ENCODE results near the gene KDM5C. TPM values are rescaled to one million over a fixed set of nuclear protein-coding genes. Genes with fewer than 3 reads are reported as not detected.

Gene KDM5C
- total and polyA plus RNA-seq, 5 donors from 2014 or later: 22.0 to 358 (median 33.2) TPM

DNA sequence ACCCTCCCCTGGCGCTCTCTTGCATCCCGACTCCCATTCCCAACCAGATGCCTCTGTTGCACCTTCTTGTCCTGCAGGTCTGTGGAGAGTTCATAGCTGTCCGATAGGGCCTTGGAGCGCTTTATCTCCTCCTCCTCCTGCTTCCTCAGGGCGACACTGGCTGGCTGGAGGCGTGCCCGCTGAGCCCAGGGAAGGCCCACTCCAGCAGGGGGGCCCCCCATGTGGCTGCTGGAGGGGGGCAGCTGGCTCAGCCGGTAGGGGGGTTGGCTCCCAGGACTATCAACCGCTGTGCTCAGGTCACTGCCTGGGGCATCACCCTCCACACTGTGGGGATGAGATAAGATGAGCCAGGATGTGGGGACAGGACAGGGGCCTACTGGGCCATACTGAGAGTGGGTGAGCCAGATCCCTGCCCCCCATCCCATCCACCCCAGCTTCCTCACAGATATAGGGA is 30.8 kb upstream of the KDM5C start:
- Histone ChIP-seq H3K4me3 (ENCODE audit: low read depth, low read length) (no peak overlapping the region), H3K27me3 (ENCODE audit: control insufficient read depth, insufficient read depth, low read length) (no peaks in the 10 kb centered on the region), H3K27ac (ENCODE audit: insufficient read depth, low read length, poor library complexity, severe bottlenecking) (no peak overlapping the region), H3K9me3 (ENCODE audit: control insufficient read depth in 2 of 2, low read length in 2 of 2) (no peaks in the 10 kb centered on the region), H3K4me1 (ENCODE audit: control insufficient read depth, insufficient read depth, low read length, poor library complexity, severe bottlenecking) (no peaks in the 10 kb centered on the region), H3K36me3 (ENCODE audit: control insufficient read depth, insufficient read depth, low read length) (no peaks in the 10 kb centered on the region)
- H3K36me3 Mint-ChIP-seq: no peaks in the 10 kb centered on the region
- DNase-seq (no peak), ATAC-seq (ENCODE audit: low read depth in 2 of 2) (no peak)
- no peak overlapping the region for H3K27ac Mint-ChIP-seq
- H3K4me1 Mint-ChIP-seq: no peaks in the 10 kb centered on the region
- H3K27me3 Mint-ChIP-seq: peaks cover 4% of the 10 kb centered on the region
- H3K4me3 Mint-ChIP-seq: no peak overlapping the region
- no peaks in the 10 kb centered on the region for H3K9me3 Mint-ChIP-seq

DNA sequence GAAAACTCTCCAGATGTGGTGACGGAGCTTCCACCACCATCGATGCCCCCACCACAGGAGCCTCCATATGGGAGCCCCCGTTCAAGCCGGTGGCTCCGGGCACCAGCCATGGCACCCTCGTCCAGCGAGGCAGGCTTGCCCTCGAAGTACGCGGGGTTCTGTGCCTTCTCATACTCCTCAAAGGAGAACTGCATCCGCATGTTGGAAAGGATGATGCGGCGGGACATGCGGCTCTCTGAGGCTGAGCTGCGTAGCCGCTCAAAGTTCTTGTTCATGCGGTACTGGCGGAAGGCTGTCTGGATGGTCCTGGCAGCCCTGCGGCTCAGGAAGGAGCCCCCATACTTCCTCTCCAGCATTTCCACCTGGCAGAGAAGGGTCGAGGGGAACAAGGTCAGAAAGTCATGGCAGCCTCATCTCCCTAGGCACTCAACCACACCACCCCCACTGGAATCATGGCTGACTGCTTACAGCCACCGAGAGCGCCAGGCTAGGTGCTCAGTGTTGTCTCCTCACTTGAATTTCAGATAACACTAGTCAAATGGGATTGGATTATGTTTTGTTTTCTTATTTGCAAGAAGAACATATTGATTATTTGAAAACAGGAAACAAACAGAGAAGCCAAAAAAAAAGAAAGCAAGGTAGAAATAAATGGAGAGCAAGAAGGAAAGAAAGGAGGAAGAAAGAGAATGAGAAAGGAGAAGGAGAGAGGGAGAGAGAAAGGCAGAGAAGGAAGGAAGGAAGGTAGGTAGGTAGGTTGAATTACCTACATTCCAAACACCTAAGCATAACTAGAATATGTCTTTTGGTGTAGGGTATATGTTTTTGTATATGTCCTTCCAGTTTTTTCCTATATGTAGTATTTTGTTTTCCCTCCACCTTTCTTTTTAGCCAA is 29.8 kb upstream of the KDM5C start:
- H3K36me3 ChIP-seq (ENCODE audit: control insufficient read depth, insufficient read depth, low read length): no peaks in the 10 kb centered on the region
- H3K4me1 ChIP-seq (ENCODE audit: control insufficient read depth, insufficient read depth, low read length, poor library complexity, severe bottlenecking): no peaks in the 10 kb centered on the region
- no peaks in the 10 kb centered on the region for H3K27me3 ChIP-seq (ENCODE audit: control insufficient read depth, insufficient read depth, low read length)
- Mint-ChIP-seq H3K4me3 (no peak overlapping the region), H3K9me3 (no peaks in the 10 kb centered on the region), H3K27ac (peak overlapping the region in 1 of 3 donors; percentile 86), H3K4me1 (no peaks in the 10 kb centered on the region), H3K27me3 (no peaks in the 10 kb centered on the region), H3K36me3 (no peaks in the 10 kb centered on the region)
- no peak overlapping the region for H3K4me3 ChIP-seq (ENCODE audit: low read depth, low read length)
- no peak overlapping the region for H3K27ac ChIP-seq (ENCODE audit: insufficient read depth, low read length, poor library complexity, severe bottlenecking)
- DNase-seq (no peak), ATAC-seq (ENCODE audit: low read depth in 2 of 2) (no peak)
- H3K9me3 ChIP-seq (ENCODE audit: control insufficient read depth in 2 of 2, low read length in 2 of 2): no peaks in the 10 kb centered on the region

DNA sequence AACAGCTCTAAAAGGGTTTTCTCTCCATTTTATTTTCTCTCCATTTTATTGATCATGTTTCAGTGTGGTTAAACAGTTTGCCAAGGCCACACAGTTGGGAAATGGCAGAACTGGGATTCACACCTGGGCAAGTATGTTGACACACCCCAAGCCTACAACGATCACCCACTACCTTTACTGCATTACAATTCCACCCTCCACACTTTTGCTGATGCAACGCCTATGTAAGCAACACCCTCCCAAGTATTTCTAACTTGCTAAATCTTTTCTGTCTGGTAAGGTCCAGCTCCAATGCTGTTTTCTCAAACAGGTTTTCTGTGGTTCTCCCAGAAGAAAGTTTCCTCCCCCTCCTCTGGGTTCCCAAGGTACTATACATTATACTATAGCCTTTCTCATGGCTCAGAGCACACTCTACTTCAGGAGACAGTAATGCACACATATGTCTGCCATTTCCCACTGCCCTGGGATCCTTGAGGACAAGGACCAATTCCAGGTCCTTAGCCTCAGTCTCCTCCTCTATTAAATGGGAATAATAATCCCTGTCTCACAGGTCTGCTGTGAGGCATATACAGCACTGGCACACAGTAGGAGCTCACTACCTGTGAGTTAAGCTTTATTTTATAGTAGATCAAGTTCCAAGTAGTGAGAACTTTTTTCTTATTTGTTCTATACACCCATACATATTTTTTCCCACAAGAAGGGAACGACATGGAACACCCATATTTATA is 28.4 kb upstream of the KDM5C start:
- Histone ChIP-seq H3K27ac (ENCODE audit: insufficient read depth, low read length, poor library complexity, severe bottlenecking) (no peak overlapping the region), H3K4me1 (ENCODE audit: control insufficient read depth, insufficient read depth, low read length, poor library complexity, severe bottlenecking) (no peaks in the 10 kb centered on the region), H3K4me3 (ENCODE audit: low read depth, low read length) (no peak overlapping the region), H3K9me3 (ENCODE audit: control insufficient read depth in 2 of 2, low read length in 2 of 2) (no peaks in the 10 kb centered on the region), H3K27me3 (ENCODE audit: control insufficient read depth, insufficient read depth, low read length) (no peaks in the 10 kb centered on the region), H3K36me3 (ENCODE audit: control insufficient read depth, insufficient read depth, low read length) (no peaks in the 10 kb centered on the region)
- Mint-ChIP-seq H3K9me3 (no peaks in the 10 kb centered on the region), H3K27me3 (no peaks in the 10 kb centered on the region), H3K4me3 (no peak overlapping the region), H3K36me3 (no peaks in the 10 kb centered on the region), H3K4me1 (no peaks in the 10 kb centered on the region), H3K27ac (no peak overlapping the region)
- no peak for ATAC-seq (ENCODE audit: low read depth in 2 of 2)
- DNase-seq: no peak

DNA sequence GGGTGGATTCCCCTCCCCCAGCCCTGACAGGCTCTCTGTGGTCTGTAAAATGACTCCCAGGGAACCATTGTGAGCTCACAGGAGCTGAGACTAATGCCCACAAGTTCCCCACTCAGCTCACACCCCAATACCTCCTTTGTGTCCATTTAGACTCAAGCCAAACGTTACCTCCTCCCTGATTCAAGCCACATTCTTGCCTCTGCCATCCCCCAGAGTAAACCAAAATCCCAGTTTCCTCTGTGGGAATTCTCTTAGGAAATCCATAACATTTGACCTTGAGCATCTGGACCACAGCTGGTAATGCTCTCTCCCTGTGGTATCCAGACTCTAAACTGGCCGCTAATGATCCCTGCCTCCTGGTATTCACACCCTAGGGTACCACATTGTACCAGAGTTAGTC is 26.3 kb upstream of the KDM5C start:
- DNase-seq (no peak), ATAC-seq (ENCODE audit: low read depth in 2 of 2) (no peak)
- Histone ChIP-seq H3K27me3 (ENCODE audit: control insufficient read depth, insufficient read depth, low read length) (no peaks in the 10 kb centered on the region), H3K36me3 (ENCODE audit: control insufficient read depth, insufficient read depth, low read length) (no peaks in the 10 kb centered on the region), H3K27ac (ENCODE audit: insufficient read depth, low read length, poor library complexity, severe bottlenecking) (no peak overlapping the region), H3K9me3 (ENCODE audit: control insufficient read depth in 2 of 2, low read length in 2 of 2) (no peaks in the 10 kb centered on the region), H3K4me3 (ENCODE audit: low read depth, low read length) (no peak overlapping the region), H3K4me1 (ENCODE audit: control insufficient read depth, insufficient read depth, low read length, poor library complexity, severe bottlenecking) (no peaks in the 10 kb centered on the region)
- H3K4me3 Mint-ChIP-seq: no peak overlapping the region
- H3K36me3 Mint-ChIP-seq: no peaks in the 10 kb centered on the region
- H3K9me3 Mint-ChIP-seq: no peaks in the 10 kb centered on the region
- no peaks in the 10 kb centered on the region for H3K4me1 Mint-ChIP-seq
- no peaks in the 10 kb centered on the region for H3K27me3 Mint-ChIP-seq
- H3K27ac Mint-ChIP-seq: no peak overlapping the region

DNA sequence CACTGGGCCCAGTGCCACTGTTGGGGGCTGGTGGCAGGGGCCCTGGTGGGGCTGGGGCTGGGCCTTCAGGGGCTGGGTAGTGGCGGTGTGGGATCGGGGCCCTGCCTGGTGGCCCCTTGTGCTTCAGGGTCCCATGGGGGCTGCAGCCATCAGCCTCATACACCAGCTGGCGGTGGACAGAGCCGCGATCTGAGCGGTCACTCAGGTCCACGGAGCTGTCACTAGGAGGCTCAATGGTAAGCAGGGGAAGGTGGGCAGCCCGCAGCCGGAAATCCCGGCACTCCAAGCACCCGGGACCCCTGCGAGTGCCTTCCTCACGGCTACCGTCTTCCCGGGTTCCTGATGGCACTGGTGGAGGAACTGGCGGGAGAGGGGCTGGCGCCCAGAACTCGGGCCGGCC is 25.5 kb upstream of the KDM5C start:
- DNase-seq (no peak), ATAC-seq (ENCODE audit: low read depth in 2 of 2) (no peak)
- Histone ChIP-seq H3K36me3 (ENCODE audit: control insufficient read depth, insufficient read depth, low read length) (no peaks in the 10 kb centered on the region), H3K4me3 (ENCODE audit: low read depth, low read length) (no peak overlapping the region), H3K27me3 (ENCODE audit: control insufficient read depth, insufficient read depth, low read length) (no peaks in the 10 kb centered on the region), H3K9me3 (ENCODE audit: control insufficient read depth in 2 of 2, low read length in 2 of 2) (no peaks in the 10 kb centered on the region), H3K27ac (ENCODE audit: insufficient read depth, low read length, poor library complexity, severe bottlenecking) (no peak overlapping the region), H3K4me1 (ENCODE audit: control insufficient read depth, insufficient read depth, low read length, poor library complexity, severe bottlenecking) (no peaks in the 10 kb centered on the region)
- Mint-ChIP-seq H3K9me3 (no peaks in the 10 kb centered on the region), H3K4me1 (no peaks in the 10 kb centered on the region), H3K27ac (no peak overlapping the region), H3K4me3 (no peak overlapping the region), H3K27me3 (no peaks in the 10 kb centered on the region), H3K36me3 (no peaks in the 10 kb centered on the region)

DNA sequence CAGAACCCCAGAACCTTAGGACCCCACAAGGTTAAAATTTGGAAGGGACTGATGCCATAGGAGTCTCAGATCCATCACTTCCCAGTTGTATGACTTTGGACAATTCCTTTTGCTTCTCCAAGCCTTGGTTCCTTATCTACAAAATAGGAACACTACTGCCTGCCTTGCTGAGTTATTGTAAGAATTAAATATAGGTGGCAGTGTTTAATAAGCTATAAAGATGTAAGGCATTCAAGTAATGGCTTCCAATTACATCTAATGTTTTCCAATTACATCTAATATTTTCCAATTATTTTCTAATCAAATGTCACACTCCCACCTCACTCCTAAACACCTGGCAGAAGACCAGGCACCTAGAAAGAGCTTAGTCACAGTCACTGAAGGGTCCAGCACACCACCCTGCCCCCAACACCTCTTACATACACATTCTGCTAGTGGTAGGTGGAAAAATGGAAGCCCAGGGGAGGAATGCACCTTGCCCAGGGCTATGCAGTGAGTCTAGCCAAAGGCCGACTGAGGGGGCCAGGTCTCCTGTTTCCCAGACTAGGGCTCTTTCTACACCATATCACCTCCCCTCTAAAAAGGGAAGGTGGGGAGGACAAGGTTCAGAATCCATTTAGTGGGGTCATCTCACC is 24.5 kb upstream of the KDM5C start:
- no peaks in the 10 kb centered on the region for H3K36me3 ChIP-seq (ENCODE audit: control insufficient read depth, insufficient read depth, low read length)
- Mint-ChIP-seq H3K27me3 (no peaks in the 10 kb centered on the region), H3K27ac (peak overlapping the region in 2 of 3 donors; percentile 5 to 23), H3K36me3 (no peaks in the 10 kb centered on the region), H3K4me1 (no peaks in the 10 kb centered on the region), H3K9me3 (no peaks in the 10 kb centered on the region), H3K4me3 (no peak overlapping the region)
- no peak overlapping the region for H3K4me3 ChIP-seq (ENCODE audit: low read depth, low read length)
- no peaks in the 10 kb centered on the region for H3K9me3 ChIP-seq (ENCODE audit: control insufficient read depth in 2 of 2, low read length in 2 of 2)
- H3K27me3 ChIP-seq (ENCODE audit: control insufficient read depth, insufficient read depth, low read length): no peaks in the 10 kb centered on the region
- no peaks in the 10 kb centered on the region for H3K4me1 ChIP-seq (ENCODE audit: control insufficient read depth, insufficient read depth, low read length, poor library complexity, severe bottlenecking)
- H3K27ac ChIP-seq (ENCODE audit: insufficient read depth, low read length, poor library complexity, severe bottlenecking): no peak overlapping the region
- no peak for DNase-seq
- ATAC-seq (ENCODE audit: low read depth in 2 of 2): no peak

DNA sequence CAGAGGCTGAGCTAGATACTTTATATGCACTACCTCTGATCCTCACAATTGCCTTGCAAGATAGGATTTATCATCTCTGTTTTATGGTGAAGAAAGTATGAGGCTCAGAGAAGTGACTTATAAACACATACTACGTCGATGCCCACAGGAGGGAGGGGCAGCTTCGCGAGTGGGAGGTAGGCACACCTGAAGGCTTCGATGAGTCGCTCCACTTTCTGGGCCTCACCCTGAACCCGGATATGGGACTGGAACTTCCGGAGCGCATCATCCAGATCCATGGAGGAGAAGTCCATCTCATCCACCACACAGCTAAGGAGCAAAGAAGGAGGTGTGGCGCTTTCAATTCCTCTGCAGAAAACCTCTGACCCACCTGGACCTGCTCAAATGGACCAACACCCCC is 22.9 kb upstream of the KDM5C start:
- Histone ChIP-seq H3K27me3 (ENCODE audit: control insufficient read depth, insufficient read depth, low read length) (no peaks in the 10 kb centered on the region), H3K36me3 (ENCODE audit: control insufficient read depth, insufficient read depth, low read length) (no peaks in the 10 kb centered on the region), H3K9me3 (ENCODE audit: control insufficient read depth in 2 of 2, low read length in 2 of 2) (no peaks in the 10 kb centered on the region), H3K4me3 (ENCODE audit: low read depth, low read length) (no peak overlapping the region), H3K4me1 (ENCODE audit: control insufficient read depth, insufficient read depth, low read length, poor library complexity, severe bottlenecking) (no peaks in the 10 kb centered on the region), H3K27ac (ENCODE audit: insufficient read depth, low read length, poor library complexity, severe bottlenecking) (no peak overlapping the region)
- Mint-ChIP-seq H3K4me1 (no peaks in the 10 kb centered on the region), H3K9me3 (no peaks in the 10 kb centered on the region), H3K4me3 (no peak overlapping the region), H3K27me3 (no peaks in the 10 kb centered on the region), H3K36me3 (no peaks in the 10 kb centered on the region), H3K27ac (no peak overlapping the region)
- no peak for ATAC-seq (ENCODE audit: low read depth in 2 of 2)
- DNase-seq: no peak
